K562 (cell line): ENCODE data around the gene C1orf94. TPM values are rescaled to one million over a fixed set of nuclear protein-coding genes. Genes with fewer than 3 reads are reported as not detected.

Experiments used
- CBFA2T3 ChIP-seq: fragments of 450-650 bp; IDR thresholded peaks from 2 replicates; pipeline ENCODE4 v1.6.1; 2017
- GATAD2B ChIP-seq: fragments of 450-650 bp; IDR thresholded peaks from 2 replicates; pipeline ENCODE4 v1.6.1; 2017; ENCODE audit warnings: mild to moderate bottlenecking, borderline replicate concordance
- MAZ ChIP-seq, 2 experiments: fragments of 450-650 bp in 1 of 2; sonication (generic) in 1 of 2; formaldehyde crosslinking; IDR thresholded peaks in 1 of 2; conservative IDR thresholded peaks in 1 of 2; 2 replicates each; pipeline versions ENCODE4 v1.4.0 to v1.5.0; 2020; ENCODE audit warnings: mild to moderate bottlenecking in 1 of 2, missing genetic modification reagents in 1 of 2
- MITF ChIP-seq: IDR thresholded peaks from 2 replicates; pipeline ENCODE4 v1.6.1; 2014; ENCODE audit warnings: antibody characterized with exemption
- PRPF4 ChIP-seq: fragments of 200-400 bp; formaldehyde crosslinking; IDR thresholded peaks from one replicate; pipeline ENCODE4 v1.6.1; 2017; ENCODE audit warnings: low read length, low read depth, mild to moderate bottlenecking; ENCODE audit not compliant: insufficient read depth, poor library complexity, severe bottlenecking
- PURB ChIP-seq: sonication (generic); formaldehyde crosslinking; IDR thresholded peaks from 2 replicates; pipeline ENCODE4 v1.9.0; 2021; ENCODE audit warnings: low read depth, mild to moderate bottlenecking, missing genetic modification reagents
- SFPQ ChIP-seq: fragments of 200-400 bp; formaldehyde crosslinking; IDR thresholded peaks from 2 replicates; pipeline ENCODE4 v1.6.1; 2017; ENCODE audit warnings: mild to moderate bottlenecking, low read depth, low read length, moderate library complexity
- ZBTB2 ChIP-seq: fragments of 450-650 bp; IDR thresholded peaks from 2 replicates; pipeline ENCODE4 v1.6.1; 2016; ENCODE audit warnings: antibody characterized with exemption
- ZKSCAN8 ChIP-seq: fragments of 200-800 bp; sonication (Bioruptor generic); IDR thresholded peaks from 2 replicates; pipeline ENCODE4 v1.6.1; 2016; ENCODE audit warnings: missing genetic modification characterization, missing compliant biosample characterization
- polyA plus RNA-seq, 8 experiments: library from polyadenylated mRNA; depleted of rRNA in 4 of 8; stranded (reverse) in 5 of 8; unstranded in 3 of 8; fragments of >200 nt; fragmentation: Nextera tagmentation in 2 of 8; fragmentation: Illumina TruSeq in 1 of 8; extraction: Ambion mirVana in 2 of 8; extraction: Trizol in 1 of 8; gene quantifications; 2 replicates each; pipeline versions ENCODE4 v1.2.1 to v1.2.3, GENCODE V29; 2011 to 2014; ENCODE audit warnings: inconsistent platforms in 1 of 8, missing spikeins in 1 of 8
- total RNA-seq, 7 experiments: library from RNA; depleted of rRNA in 6 of 7; stranded (reverse); fragments of >200 nt in 6 of 7; fragmentation: Illumina TruSeq in 2 of 7; extraction: Trizol in 2 of 7; gene quantifications; 2 replicates each; pipeline versions ENCODE4 v1.2.1 to v1.2.3, GENCODE V29; 2011 to 2021; ENCODE audit warnings: low replicate concordance in 1 of 7

Gene C1orf94
- total and polyA plus RNA-seq, 9 of the 15 experiments (the other 6 are each of a cell fraction or from before 2014, with no cell fraction given) = not detected

GRCh38 chr1:34127006-34128000 lies 49.4 kb upstream of the C1orf94 start (continued):
- no peak for TF ChIP-seq SFPQ
- no peak for TF ChIP-seq GATAD2B
- no peak for TF ChIP-seq ZBTB2
- TF ChIP-seq CBFA2T3 = no peak
- no peak for TF ChIP-seq ZKSCAN8
- no peak for TF ChIP-seq PURB (CRISPR knock-in tag)
- TF ChIP-seq PRPF4 = no peak
- no peak for TF ChIP-seq MAZ (CRISPR knock-in tag; conservative IDR thresholded peaks at IDR 0.05 in 1 of 2, IDR thresholded peaks at IDR 0.05 in 1 of 2)
- no peak for TF ChIP-seq MITF
